VCaP (cell line): Measurements from ENCODE around the gene ITGA6.
A peak's percentile ranks its signal among the peaks of the same experiment; 100 is the strongest.

ENCODE experiments used
- H3K27ac ChIP-seq: fragments of 450-650 bp; 2 replicates; pipeline ENCODE4 v1.5.1; 2017
- CTCF ChIP-seq: fragments of 450-650 bp; conservative IDR thresholded peaks from 2 replicates; pipeline ENCODE4 v1.5.1; 2017; ENCODE audit warnings: mild to moderate bottlenecking, moderate library complexity

Gene ITGA6

DNA sequence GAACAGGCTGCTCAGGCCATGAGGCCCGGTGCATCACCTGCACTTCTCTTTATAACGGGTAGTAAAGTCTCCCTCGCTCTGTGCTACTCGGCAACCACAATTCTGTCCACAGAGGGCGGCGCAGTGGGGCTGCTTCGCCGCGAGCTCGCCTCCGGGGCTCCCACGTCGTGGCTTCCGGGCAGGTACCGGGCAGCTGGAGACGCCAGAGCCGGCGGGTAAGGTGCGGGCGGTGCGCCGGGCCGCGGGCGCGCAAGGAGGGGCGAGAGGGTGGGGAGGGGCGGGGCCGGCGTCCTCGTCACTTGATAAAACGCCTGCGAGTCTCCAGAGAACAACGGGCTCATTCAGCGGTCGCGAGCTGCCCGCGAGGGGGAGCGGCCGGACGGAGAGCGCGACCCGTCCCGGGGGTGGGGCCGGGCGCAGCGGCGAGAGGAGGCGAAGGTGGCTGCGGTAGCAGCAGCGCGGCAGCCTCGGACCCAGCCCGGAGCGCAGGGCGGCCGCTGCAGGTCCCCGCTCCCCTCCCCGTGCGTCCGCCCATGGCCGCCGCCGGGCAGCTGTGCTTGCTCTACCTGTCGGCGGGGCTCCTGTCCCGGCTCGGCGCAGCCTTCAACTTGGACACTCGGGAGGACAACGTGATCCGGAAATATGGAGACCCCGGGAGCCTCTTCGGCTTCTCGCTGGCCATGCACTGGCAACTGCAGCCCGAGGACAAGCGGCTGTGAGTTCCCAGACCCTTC, at the start of gene ITGA6:
TSS of gene ITGA6 (plus strand) at position 331 of the 734 bp plus-strand sequence.
- H3K27ac ChIP-seq = peak within 1 kb of the TSS; percentile 91
- TF ChIP-seq CTCF = peak; percentile 45

DNA sequence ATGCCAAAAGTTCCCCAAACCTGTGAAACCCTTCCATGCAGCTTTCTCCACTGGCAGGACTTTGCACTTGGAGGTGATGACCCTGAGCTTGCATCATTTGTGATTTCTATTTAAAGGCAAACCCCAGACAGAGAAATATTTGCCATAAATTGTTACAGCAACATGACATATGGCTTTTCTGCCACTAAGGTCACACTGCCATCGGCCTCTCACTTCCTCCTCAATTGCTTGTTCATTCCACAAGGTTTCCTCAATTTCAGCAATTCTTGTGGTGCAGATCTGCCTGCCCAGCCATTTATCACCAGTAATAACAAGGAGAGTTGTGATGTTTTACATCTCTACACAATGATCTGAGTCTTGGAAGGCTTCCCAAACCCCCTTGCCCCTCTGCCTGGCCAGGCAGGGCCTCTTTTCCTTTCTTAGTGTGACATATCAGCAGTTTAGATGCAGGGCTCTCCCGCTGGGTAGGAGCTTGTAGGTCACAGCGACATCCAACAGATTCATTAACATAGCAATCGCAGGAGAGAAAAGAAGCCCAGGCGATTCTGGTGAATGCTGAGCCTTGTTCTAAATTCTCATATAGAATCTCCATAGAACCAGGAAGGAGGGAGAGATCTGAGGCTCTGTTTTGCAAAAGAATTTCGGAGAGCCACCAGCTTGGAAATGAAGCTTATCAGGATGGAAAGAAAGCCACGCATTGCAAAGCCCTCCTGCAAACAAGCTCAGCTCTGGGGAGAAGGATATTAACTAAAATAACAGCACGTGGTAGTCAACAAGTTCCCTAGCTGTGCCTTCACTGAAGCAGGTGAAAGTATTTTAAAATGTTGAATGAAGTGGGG, 46.7 kb upstream of the ITGA6 start:
- TF ChIP-seq CTCF = no peak
- H3K27ac ChIP-seq = no peak overlapping the region

- no peak for TF ChIP-seq CTCF
Observed at GRCh38 chr2:172381275-172382027, 45.9 kb upstream of the ITGA6 start.

GRCh38 chr2:172387361-172387760, 40.0 kb upstream of the ITGA6 start:
- peak overlapping the region; percentile 74 for H3K27ac ChIP-seq
- TF ChIP-seq CTCF = no peak

More at GRCh38 chr2:172381275-172382027, 45.9 kb upstream of the ITGA6 start:
- H3K27ac ChIP-seq = no peak overlapping the region

- no peak overlapping the region for H3K27ac ChIP-seq
- no peak for TF ChIP-seq CTCF
Observed at GRCh38 chr2:172389685-172390339, 37.6 kb upstream of the ITGA6 start.

GRCh38 chr2:172394002-172394401, 33.4 kb upstream of the ITGA6 start:
- no peak overlapping the region for H3K27ac ChIP-seq
- TF ChIP-seq CTCF = no peak
